ENCODE data around the gene SLC35G1.

SLC35G1 gene

DNA sequence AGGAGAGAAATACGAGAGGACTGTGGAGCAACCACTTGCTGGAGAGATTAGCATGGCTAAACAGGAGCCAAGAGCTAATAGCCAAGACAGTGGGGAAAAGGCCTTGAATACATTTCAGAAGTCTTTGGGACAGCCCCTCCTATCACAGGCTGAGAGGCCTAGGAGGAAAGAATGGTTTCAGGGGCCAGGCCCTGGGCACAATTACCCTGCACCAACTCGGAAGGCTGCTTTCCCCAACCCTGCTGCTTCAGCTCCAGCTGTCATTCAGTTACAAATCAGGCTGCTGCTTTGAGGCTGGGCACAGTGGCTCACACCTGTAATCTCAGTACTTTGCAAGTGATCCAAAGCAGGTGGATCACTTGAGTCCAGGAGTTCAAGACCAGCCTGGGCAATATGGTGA is 32.0 kb upstream of the SLC35G1 start:
- Histone ChIP-seq H3K4me2 (ENCODE audit: low read depth, low read length, poor library complexity, severe bottlenecking) (no peak overlapping the region), H3K79me2 (ENCODE audit: insufficient read depth, low read length) (no peaks in the 10 kb centered on the region), H4K20me1 (ENCODE audit: low read depth, low read length) (no peaks in the 10 kb centered on the region), H3K36me3 (ENCODE audit: low read length) (no peaks in the 10 kb centered on the region), H3F3A (ENCODE audit: insufficient read depth) (no peaks in the 10 kb centered on the region), H3K27me3 (ENCODE audit: low read length) (no peaks in the 10 kb centered on the region), H2AFZ (ENCODE audit: low read depth, low read length, severe bottlenecking) (no peak overlapping the region), H3K4me3 (ENCODE audit: insufficient read depth, low read length, poor library complexity, severe bottlenecking) (no peak overlapping the region), H3K9me2 (replicated peaks; ENCODE audit: insufficient read depth, low read length) (no peaks in the 10 kb centered on the region), H3K27ac (ENCODE audit: low read depth, low read length) (no peak overlapping the region), H3K9ac (ENCODE audit: low read length) (no peak overlapping the region), H3K9me3 (ENCODE audit: insufficient read depth, low read length) (no peaks in the 10 kb centered on the region)
- TF ChIP-seq, protein P1, sequence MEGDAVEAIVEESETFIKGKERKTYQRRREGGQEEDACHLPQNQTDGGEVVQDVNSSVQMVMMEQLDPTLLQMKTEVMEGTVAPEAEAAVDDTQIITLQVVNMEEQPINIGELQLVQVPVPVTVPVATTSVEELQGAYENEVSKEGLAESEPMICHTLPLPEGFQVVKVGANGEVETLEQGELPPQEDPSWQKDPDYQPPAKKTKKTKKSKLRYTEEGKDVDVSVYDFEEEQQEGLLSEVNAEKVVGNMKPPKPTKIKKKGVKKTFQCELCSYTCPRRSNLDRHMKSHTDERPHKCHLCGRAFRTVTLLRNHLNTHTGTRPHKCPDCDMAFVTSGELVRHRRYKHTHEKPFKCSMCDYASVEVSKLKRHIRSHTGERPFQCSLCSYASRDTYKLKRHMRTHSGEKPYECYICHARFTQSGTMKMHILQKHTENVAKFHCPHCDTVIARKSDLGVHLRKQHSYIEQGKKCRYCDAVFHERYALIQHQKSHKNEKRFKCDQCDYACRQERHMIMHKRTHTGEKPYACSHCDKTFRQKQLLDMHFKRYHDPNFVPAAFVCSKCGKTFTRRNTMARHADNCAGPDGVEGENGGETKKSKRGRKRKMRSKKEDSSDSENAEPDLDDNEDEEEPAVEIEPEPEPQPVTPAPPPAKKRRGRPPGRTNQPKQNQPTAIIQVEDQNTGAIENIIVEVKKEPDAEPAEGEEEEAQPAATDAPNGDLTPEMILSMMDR (IDR thresholded peaks at IDR 0.05; ENCODE audit: insufficient read depth, low read length, poor library complexity, severe bottlenecking), result no peak
- TF ChIP-seq EZH2phosphoT487 (conservative IDR thresholded peaks at IDR 0.05; ENCODE audit: low read length), result no peak

- Histone ChIP-seq H3K4me3 (ENCODE audit: insufficient read depth, low read length, poor library complexity, severe bottlenecking) (no peak overlapping the region), H3K9me3 (ENCODE audit: insufficient read depth, low read length) (no peaks in the 10 kb centered on the region), H4K20me1 (ENCODE audit: low read depth, low read length) (no peaks in the 10 kb centered on the region), H3K9me2 (replicated peaks; ENCODE audit: insufficient read depth, low read length) (no peaks in the 10 kb centered on the region), H3K27ac (ENCODE audit: low read depth, low read length) (no peak overlapping the region), H3K9ac (ENCODE audit: low read length) (no peak overlapping the region), H3K4me2 (ENCODE audit: low read depth, low read length, poor library complexity, severe bottlenecking) (no peak overlapping the region), H3K79me2 (ENCODE audit: insufficient read depth, low read length) (no peaks in the 10 kb centered on the region), H3K27me3 (ENCODE audit: low read length) (no peaks in the 10 kb centered on the region), H3F3A (ENCODE audit: insufficient read depth) (no peaks in the 10 kb centered on the region), H3K36me3 (ENCODE audit: low read length) (no peaks in the 10 kb centered on the region), H2AFZ (ENCODE audit: low read depth, low read length, severe bottlenecking) (no peak overlapping the region)
- TF ChIP-seq EZH2phosphoT487 (conservative IDR thresholded peaks at IDR 0.05; ENCODE audit: low read length), result no peak
- TF ChIP-seq, protein P1 (IDR thresholded peaks at IDR 0.05; ENCODE audit: insufficient read depth, low read length, poor library complexity, severe bottlenecking), result no peak
Measured at GRCh38 chr10:93865794-93866425, 27.9 kb upstream of the SLC35G1 start.

GRCh38 chr10:93867525-93867924 is 26.3 kb upstream of the SLC35G1 start:
- Histone ChIP-seq H3K9me3 (ENCODE audit: insufficient read depth, low read length) (no peaks in the 10 kb centered on the region), H3K9me2 (replicated peaks; ENCODE audit: insufficient read depth, low read length) (no peaks in the 10 kb centered on the region), H2AFZ (ENCODE audit: low read depth, low read length, severe bottlenecking) (no peak overlapping the region), H3K4me2 (ENCODE audit: low read depth, low read length, poor library complexity, severe bottlenecking) (no peak overlapping the region), H3F3A (ENCODE audit: insufficient read depth) (no peaks in the 10 kb centered on the region), H4K20me1 (ENCODE audit: low read depth, low read length) (no peaks in the 10 kb centered on the region), H3K79me2 (ENCODE audit: insufficient read depth, low read length) (no peaks in the 10 kb centered on the region), H3K36me3 (ENCODE audit: low read length) (no peaks in the 10 kb centered on the region), H3K27ac (ENCODE audit: low read depth, low read length) (no peak overlapping the region), H3K9ac (ENCODE audit: low read length) (no peak overlapping the region), H3K4me3 (ENCODE audit: insufficient read depth, low read length, poor library complexity, severe bottlenecking) (no peak overlapping the region), H3K27me3 (ENCODE audit: low read length) (no peaks in the 10 kb centered on the region)
- TF ChIP-seq EZH2phosphoT487 (conservative IDR thresholded peaks at IDR 0.05; ENCODE audit: low read length), result no peak
- TF ChIP-seq, protein P1 (IDR thresholded peaks at IDR 0.05; ENCODE audit: insufficient read depth, low read length, poor library complexity, severe bottlenecking), result no peak
